COLO829 (cell line): ENCODE data around the gene GFER.
"Not testable (repeated sequence)": the region's sequence is repeated elsewhere in the genome, so short reads cannot be mapped to it uniquely, and the experiment has no call there.

Source experiments
- DNase-seq: peaks from one replicate; pipeline ENCODE4 v3.0.0; 2012; ENCODE audit warnings: low spot score

The GFER gene

GRCh38 chr16:1957434-1958142 lies 26.4 kb upstream of the GFER start:
- not testable (repeated sequence) for DNase-seq

GRCh38 chr16:1958143-1958491 lies 25.9 kb upstream of the GFER start:
- DNase-seq = not testable (repeated sequence)

- DNase-seq = no peak
These were observed 25.2 kb upstream of the GFER start for GRCh38 chr16:1958715-1959268.

GRCh38 chr16:1959269-1960039 lies 24.5 kb upstream of the GFER start, which contains the start of gene NDUFB10:
TSS of gene NDUFB10 (plus strand) at chr16:1959538. CDS start at chr16:1959625, 87 bp downstream.
- peak; percentile 75 for DNase-seq

- DNase-seq = no peak
These were observed 23.0 kb upstream of the GFER start for GRCh38 chr16:1960665-1961630.

- no peak for DNase-seq
These were observed 22.3 kb upstream of the GFER start for GRCh38 chr16:1961651-1962067.

GRCh38 chr16:1962161-1963153 lies 21.5 kb upstream of the GFER start:
- not testable (repeated sequence) for DNase-seq

GRCh38 chr16:1963806-1964505 lies 20.0 kb upstream of the GFER start:
- DNase-seq = no peak

- DNase-seq = peak; percentile 100
These were observed 19.2 kb upstream of the GFER start, which contains the start of gene RPS2 for GRCh38 chr16:1964506-1965395. TSS of gene RPS2 (minus strand) at chr16:1964826. CDS start at chr16:1964625, 201 bp downstream.

GRCh38 chr16:1965396-1966001 lies 18.5 kb upstream of the GFER start:
- DNase-seq = no peak

GRCh38 chr16:1966460-1966859 lies 17.5 kb upstream of the GFER start, which contains the start of gene RNF151:
TSS of gene RNF151 (plus strand) at chr16:1966856. CDS start at chr16:1966882, 26 bp downstream.
- DNase-seq = no peak

- DNase-seq = no peak
These were observed 15.6 kb upstream of the GFER start for GRCh38 chr16:1968146-1968953.

- DNase-seq = peak; percentile 90
These were observed 12.1 kb upstream of the GFER start, which contains the start of gene TBL3 for GRCh38 chr16:1971796-1972489. TSS of gene TBL3 (plus strand) at chr16:1972053. CDS start at chr16:1972165, 112 bp downstream.

GRCh38 chr16:1972490-1972877 lies 11.5 kb upstream of the GFER start:
- DNase-seq = no peak

- DNase-seq = no peak
These were observed 10.4 kb upstream of the GFER start for GRCh38 chr16:1973461-1974156.
